Hepatocyte (in vitro differentiated cells): ENCODE results near the gene PLAAT5.
"Not testable (repeated sequence)": the region's sequence is repeated elsewhere in the genome, so short reads cannot be mapped to it uniquely, and the experiment has no call there.

ENCODE experiments used
- EZH2 ChIP-seq: fragments of 200-600 bp; sonication (generic); IDR thresholded peaks from 2 replicates; pipeline ENCODE4 v1.6.1; 2016; ENCODE audit warnings: antibody characterized with exemption, mild to moderate bottlenecking, borderline replicate concordance
- EZH2phosphoT487 ChIP-seq: fragments of 200-600 bp; sonication (generic); IDR thresholded peaks from one replicate; pipeline ENCODE4 v1.6.1; 2018; ENCODE audit warnings: antibody characterized with exemption, mild to moderate bottlenecking, low read depth, moderate library complexity; ENCODE audit not compliant: unreplicated experiment, severe bottlenecking
- TF ChIP-seq, protein P1 (sequence below): fragments of 200-600 bp; sonication (generic); IDR thresholded peaks from 2 replicates; pipeline ENCODE4 v1.5.1; 2016; ENCODE audit warnings: antibody characterized with exemption, mild to moderate bottlenecking; ENCODE audit not compliant: poor library complexity

DNA sequence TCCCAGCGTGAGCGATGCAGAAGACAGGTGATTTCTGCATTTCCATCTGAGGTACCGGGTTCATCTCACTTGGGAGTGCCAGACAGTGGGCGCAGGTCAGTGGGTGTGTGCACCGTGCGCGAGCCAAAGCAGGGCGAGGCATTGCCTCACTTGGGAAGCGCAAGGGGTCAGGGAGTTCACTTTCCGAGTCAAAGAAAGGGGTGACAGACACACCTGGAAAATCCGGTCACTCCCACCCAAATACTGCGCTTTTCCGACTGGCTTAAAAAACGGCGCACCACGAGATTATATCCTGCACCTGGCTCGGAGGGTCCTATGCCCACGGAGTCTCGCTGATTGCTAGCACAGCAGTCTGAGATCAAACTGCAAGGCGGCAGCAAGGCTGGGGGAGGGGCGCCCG lies 55.6 kb downstream of the PLAAT5 start:
- TF ChIP-seq, protein P1, sequence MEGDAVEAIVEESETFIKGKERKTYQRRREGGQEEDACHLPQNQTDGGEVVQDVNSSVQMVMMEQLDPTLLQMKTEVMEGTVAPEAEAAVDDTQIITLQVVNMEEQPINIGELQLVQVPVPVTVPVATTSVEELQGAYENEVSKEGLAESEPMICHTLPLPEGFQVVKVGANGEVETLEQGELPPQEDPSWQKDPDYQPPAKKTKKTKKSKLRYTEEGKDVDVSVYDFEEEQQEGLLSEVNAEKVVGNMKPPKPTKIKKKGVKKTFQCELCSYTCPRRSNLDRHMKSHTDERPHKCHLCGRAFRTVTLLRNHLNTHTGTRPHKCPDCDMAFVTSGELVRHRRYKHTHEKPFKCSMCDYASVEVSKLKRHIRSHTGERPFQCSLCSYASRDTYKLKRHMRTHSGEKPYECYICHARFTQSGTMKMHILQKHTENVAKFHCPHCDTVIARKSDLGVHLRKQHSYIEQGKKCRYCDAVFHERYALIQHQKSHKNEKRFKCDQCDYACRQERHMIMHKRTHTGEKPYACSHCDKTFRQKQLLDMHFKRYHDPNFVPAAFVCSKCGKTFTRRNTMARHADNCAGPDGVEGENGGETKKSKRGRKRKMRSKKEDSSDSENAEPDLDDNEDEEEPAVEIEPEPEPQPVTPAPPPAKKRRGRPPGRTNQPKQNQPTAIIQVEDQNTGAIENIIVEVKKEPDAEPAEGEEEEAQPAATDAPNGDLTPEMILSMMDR: not testable (repeated sequence)
- not testable (repeated sequence) for TF ChIP-seq EZH2, EZH2phosphoT487
